ENCODE measurements around the gene RFC2.

GRCh38 chr7:74284781-74285259 lies 30.6 kb upstream of the RFC2 start:
- TF ChIP-seq POLR2A (IDR thresholded peaks at IDR 0.05) (no peak), CTCF (IDR thresholded peaks at IDR 0.05) (no peak)
